ENCODE data around the gene IL21R.
A peak's percentile ranks its signal among the peaks of the same experiment; 100 is the strongest.

IL21R gene

GRCh38 chr16:27401768-27402568 lies at the start of gene IL21R:
IL21R (plus strand) TSS chr16:27402174; CDS start chr16:27430072, 27,898 bp downstream.
- peak; percentile 12 for DNase-seq

- DNase-seq, result no peak
Measured at GRCh38 chr16:27353853-27354252, 48.1 kb upstream of the IL21R start.

- DNase-seq, result no peak
Measured at GRCh38 chr16:27355610-27356009, 46.4 kb upstream of the IL21R start.

- no peak for DNase-seq
Measured at GRCh38 chr16:27356794-27357193, 45.2 kb upstream of the IL21R start.

- DNase-seq, result no peak
Measured at GRCh38 chr16:27359051-27359450, 42.9 kb upstream of the IL21R start.

- no peak for DNase-seq
Measured at GRCh38 chr16:27359615-27360014, 42.4 kb upstream of the IL21R start.

- DNase-seq, result no peak
Measured at GRCh38 chr16:27361987-27362386, 40.0 kb upstream of the IL21R start.

- DNase-seq, result no peak
Measured at GRCh38 chr16:27362570-27363245, 39.3 kb upstream of the IL21R start.

- no peak for DNase-seq
Measured at GRCh38 chr16:27363246-27363632, 38.7 kb upstream of the IL21R start.

GRCh38 chr16:27363797-27364196 lies 38.2 kb upstream of the IL21R start:
- DNase-seq, result peak; percentile 19

- DNase-seq, result peak; percentile 56
Measured at GRCh38 chr16:27364493-27365141, 37.4 kb upstream of the IL21R start.

GRCh38 chr16:27365142-27366089 lies 36.6 kb upstream of the IL21R start:
- DNase-seq, result no peak

- DNase-seq, result no peak
Measured at GRCh38 chr16:27366687-27367460, 35.1 kb upstream of the IL21R start.

GRCh38 chr16:27367461-27368357 lies 34.3 kb upstream of the IL21R start:
- peak; percentile 37 for DNase-seq

- DNase-seq, result no peak
Measured at GRCh38 chr16:27368358-27368722, 33.6 kb upstream of the IL21R start.

- no peak for DNase-seq
Measured at GRCh38 chr16:27369806-27370205, 32.2 kb upstream of the IL21R start.

- DNase-seq, result no peak
Measured at GRCh38 chr16:27370318-27370717, 31.7 kb upstream of the IL21R start.

GRCh38 chr16:27373312-27373711 lies 28.7 kb upstream of the IL21R start:
- no peak for DNase-seq

GRCh38 chr16:27374221-27374803 lies 27.7 kb upstream of the IL21R start:
- no peak for DNase-seq

- peak; percentile 45 for DNase-seq
Measured at GRCh38 chr16:27374804-27375425, 27.1 kb upstream of the IL21R start.
